ENCODE data around the gene PORCN. TPM values are rescaled to one million over a fixed set of nuclear protein-coding genes. Genes with fewer than 3 reads are reported as not detected.

The PORCN gene
- total and polyA plus RNA-seq, 2 of the 13 experiments (the other 11 are each of a cell fraction or from before 2014, with no cell fraction given), result 3.9 to 5.8 TPM

DNA sequence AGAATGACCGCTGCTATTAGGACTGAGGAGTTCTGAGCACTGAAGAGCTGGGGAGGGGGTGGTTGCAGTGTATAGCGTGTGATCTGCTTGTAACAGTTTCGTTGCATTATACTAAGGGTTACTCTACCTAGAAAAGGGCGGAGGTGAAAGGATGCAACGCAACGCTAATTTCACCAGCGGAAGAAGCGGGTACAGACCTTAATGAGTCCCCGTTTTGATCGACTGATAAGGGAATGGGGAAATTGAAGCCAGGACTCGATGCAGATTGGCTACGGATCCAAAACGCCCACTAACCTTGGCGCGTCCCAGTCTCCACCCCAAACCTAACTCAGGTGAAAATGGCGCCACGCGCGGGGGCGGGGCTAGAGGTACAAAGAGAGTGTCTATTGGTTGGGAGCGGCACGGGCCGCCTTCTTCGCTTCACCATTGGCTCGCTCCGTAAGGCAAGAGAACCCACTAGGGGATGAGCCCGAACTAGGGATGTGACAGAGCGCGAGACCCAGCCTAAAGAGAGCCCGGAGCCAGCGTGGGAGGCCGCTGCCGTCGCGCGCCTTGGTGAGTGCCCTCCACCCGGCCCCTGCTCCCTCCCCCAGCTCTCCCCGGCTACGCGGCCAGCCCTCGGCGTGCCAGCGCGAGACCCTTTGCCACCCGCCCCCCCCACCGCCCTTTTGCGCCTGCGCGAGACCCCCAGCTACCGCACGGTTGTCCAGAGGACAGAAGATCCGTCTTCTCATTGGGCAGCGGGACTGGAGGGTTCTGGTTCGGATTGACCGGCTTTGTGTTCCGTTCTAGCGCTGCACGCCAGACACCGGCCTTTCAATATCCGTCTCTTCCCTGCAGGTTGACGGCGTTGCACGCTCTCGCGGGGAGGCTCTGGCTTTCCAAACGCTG is 12.8 kb downstream of the PORCN start, which contains the start of gene EBP (continued):
- TF ChIP-seq, protein P1, sequence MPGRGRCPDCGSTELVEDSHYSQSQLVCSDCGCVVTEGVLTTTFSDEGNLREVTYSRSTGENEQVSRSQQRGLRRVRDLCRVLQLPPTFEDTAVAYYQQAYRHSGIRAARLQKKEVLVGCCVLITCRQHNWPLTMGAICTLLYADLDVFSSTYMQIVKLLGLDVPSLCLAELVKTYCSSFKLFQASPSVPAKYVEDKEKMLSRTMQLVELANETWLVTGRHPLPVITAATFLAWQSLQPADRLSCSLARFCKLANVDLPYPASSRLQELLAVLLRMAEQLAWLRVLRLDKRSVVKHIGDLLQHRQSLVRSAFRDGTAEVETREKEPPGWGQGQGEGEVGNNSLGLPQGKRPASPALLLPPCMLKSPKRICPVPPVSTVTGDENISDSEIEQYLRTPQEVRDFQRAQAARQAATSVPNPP (CRISPR knock-in tag; IDR thresholded peaks at IDR 0.05), result no peak
- TF ChIP-seq ZNF205 (CRISPR knock-in tag; IDR thresholded peaks at IDR 0.05) (no peak), ZNF234 (CRISPR knock-in tag; conservative IDR thresholded peaks at IDR 0.05) (no peak), THAP11 (CRISPR knock-in tag; IDR thresholded peaks at IDR 0.05) (no peak), ZNF589 (CRISPR knock-in tag; conservative IDR thresholded peaks at IDR 0.05) (no peak), JUN (CRISPR knock-in tag; IDR thresholded peaks at IDR 0.05) (no peak), JUND (CRISPR knock-in tag; IDR thresholded peaks at IDR 0.05) (no peak), ZNF138 (CRISPR knock-in tag; IDR thresholded peaks at IDR 0.05; ENCODE audit: low read depth) (no peak), ZNF282 (IDR thresholded peaks at IDR 0.05; ENCODE audit: partially characterized antibody) (no peak), MAFK (conservative IDR thresholded peaks at IDR 0.05 in 1 of 2, IDR thresholded peaks at IDR 0.05 in 1 of 2; ENCODE audit: low read length in 2 of 2) (no peak), AGO2 (optimal IDR thresholded peaks at IDR 0.05; ENCODE audit: low read depth, low read length) (peak; percentile 24), HMGA1 (CRISPR knock-in tag; conservative IDR thresholded peaks at IDR 0.05) (no peak)
- TF ChIP-seq, protein P2, sequence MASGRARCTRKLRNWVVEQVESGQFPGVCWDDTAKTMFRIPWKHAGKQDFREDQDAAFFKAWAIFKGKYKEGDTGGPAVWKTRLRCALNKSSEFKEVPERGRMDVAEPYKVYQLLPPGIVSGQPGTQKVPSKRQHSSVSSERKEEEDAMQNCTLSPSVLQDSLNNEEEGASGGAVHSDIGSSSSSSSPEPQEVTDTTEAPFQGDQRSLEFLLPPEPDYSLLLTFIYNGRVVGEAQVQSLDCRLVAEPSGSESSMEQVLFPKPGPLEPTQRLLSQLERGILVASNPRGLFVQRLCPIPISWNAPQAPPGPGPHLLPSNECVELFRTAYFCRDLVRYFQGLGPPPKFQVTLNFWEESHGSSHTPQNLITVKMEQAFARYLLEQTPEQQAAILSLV (CRISPR knock-in tag; IDR thresholded peaks at IDR 0.05; ENCODE audit: borderline replicate concordance), result no peak
- TF ChIP-seq, protein P3, sequence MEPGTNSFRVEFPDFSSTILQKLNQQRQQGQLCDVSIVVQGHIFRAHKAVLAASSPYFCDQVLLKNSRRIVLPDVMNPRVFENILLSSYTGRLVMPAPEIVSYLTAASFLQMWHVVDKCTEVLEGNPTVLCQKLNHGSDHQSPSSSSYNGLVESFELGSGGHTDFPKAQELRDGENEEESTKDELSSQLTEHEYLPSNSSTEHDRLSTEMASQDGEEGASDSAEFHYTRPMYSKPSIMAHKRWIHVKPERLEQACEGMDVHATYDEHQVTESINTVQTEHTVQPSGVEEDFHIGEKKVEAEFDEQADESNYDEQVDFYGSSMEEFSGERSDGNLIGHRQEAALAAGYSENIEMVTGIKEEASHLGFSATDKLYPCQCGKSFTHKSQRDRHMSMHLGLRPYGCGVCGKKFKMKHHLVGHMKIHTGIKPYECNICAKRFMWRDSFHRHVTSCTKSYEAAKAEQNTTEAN (CRISPR knock-in tag; conservative IDR thresholded peaks at IDR 0.05), result no peak
- TF ChIP-seq, protein P4, sequence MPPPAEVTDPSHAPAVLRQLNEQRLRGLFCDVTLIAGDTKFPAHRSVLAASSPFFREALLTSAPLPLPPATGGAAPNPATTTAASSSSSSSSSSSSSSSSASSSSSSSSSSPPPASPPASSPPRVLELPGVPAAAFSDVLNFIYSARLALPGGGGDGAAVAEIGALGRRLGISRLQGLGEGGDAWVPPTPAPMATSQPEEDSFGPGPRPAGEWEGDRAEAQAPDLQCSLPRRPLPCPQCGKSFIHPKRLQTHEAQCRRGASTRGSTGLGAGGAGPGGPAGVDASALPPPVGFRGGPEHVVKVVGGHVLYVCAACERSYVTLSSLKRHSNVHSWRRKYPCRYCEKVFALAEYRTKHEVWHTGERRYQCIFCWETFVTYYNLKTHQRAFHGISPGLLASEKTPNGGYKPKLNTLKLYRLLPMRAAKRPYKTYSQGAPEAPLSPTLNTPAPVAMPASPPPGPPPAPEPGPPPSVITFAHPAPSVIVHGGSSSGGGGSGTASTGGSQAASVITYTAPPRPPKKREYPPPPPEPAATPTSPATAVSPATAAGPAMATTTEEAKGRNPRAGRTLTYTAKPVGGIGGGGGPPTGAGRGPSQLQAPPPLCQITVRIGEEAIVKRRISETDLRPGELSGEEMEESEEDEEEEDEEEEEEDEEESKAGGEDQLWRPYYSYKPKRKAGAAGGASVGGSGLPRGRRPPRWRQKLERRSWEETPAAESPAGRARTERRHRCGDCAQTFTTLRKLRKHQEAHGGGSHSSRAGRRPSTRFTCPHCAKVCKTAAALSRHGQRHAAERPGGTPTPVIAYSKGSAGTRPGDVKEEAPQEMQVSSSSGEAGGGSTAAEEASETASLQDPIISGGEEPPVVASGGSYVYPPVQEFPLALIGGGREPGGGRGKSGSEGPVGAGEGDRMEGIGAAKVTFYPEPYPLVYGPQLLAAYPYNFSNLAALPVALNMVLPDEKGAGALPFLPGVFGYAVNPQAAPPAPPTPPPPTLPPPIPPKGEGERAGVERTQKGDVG (CRISPR knock-in tag; IDR thresholded peaks at IDR 0.05; ENCODE audit: borderline replicate concordance), result no peak
- TF ChIP-seq, protein P5, sequence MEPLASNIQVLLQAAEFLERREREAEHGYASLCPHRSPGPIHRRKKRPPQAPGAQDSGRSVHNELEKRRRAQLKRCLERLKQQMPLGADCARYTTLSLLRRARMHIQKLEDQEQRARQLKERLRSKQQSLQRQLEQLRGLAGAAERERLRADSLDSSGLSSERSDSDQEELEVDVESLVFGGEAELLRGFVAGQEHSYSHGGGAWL (CRISPR knock-in tag; IDR thresholded peaks at IDR 0.05), result no peak
- TF ChIP-seq, protein P6, sequence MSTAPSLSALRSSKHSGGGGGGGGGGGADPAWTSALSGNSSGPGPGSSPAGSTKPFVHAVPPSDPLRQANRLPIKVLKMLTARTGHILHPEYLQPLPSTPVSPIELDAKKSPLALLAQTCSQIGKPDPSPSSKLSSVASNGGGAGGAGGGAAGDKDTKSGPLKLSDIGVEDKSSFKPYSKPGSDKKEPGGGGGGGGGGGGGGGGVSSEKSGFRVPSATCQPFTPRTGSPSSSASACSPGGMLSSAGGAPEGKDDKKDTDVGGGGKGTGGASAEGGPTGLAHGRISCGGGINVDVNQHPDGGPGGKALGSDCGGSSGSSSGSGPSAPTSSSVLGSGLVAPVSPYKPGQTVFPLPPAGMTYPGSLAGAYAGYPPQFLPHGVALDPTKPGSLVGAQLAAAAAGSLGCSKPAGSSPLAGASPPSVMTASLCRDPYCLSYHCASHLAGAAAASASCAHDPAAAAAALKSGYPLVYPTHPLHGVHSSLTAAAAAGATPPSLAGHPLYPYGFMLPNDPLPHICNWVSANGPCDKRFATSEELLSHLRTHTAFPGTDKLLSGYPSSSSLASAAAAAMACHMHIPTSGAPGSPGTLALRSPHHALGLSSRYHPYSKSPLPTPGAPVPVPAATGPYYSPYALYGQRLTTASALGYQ (CRISPR knock-in tag; IDR thresholded peaks at IDR 0.05), result no peak
- TF ChIP-seq, protein P7, sequence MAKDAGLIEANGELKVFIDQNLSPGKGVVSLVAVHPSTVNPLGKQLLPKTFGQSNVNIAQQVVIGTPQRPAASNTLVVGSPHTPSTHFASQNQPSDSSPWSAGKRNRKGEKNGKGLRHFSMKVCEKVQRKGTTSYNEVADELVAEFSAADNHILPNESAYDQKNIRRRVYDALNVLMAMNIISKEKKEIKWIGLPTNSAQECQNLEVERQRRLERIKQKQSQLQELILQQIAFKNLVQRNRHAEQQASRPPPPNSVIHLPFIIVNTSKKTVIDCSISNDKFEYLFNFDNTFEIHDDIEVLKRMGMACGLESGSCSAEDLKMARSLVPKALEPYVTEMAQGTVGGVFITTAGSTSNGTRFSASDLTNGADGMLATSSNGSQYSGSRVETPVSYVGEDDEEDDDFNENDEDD (CRISPR knock-in tag; IDR thresholded peaks at IDR 0.05; ENCODE audit: borderline replicate concordance), result peak; percentile 74; the same call in 1 of the 2 replicates

Data from HepG2 (cell line).